PFSK-1 (cell line): ENCODE results near the gene PTPRM.

ENCODE experiments used
- POLR2AphosphoS5 ChIP-seq: IDR thresholded peaks from 2 replicates; pipeline ENCODE4 v1.6.1; 2012; ENCODE audit warnings: low read depth, mild to moderate bottlenecking, control low read depth, low read length, moderate library complexity
- TF ChIP-seq, protein P1 (sequence below), 2 experiments: IDR thresholded peaks; 2 replicates each; pipeline versions ENCODE4 v1.6.1 to v1.8.0; 2011 to 2012; ENCODE audit warnings: low read depth in 2 of 2, low read length in 2 of 2, control low read depth in 1 of 2, inconsistent platforms in 1 of 2, mild to moderate bottlenecking in 1 of 2, moderate library complexity in 1 of 2; ENCODE audit not compliant: insufficient read depth in 1 of 2

DNA sequence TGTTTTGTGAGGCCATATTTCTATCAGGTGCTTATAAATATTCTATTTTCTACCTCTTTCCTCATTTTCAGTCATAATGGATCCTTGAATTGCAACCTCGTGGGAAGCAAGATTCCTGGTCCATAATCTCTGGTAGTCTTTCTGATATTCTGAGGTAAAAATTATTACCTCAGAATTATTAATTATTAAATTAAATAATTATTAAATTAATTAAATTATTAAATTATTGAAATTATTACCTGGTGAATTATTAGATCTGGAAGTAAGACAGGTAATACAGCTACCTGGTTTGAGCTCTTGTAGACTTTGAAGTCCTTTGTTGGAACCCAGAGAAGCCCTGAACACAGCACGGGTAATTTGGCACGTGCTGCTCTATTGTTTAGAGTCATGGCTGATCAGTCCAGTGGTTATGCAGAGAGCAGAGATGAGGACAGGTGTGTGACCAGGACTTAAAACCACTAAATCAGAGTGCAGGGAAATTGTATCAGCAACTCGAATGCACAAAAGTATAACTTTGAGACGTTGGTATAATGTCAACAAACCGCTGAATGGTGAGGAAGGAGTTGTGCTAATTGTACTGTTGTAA, 46.8 kb upstream of the PTPRM start:
- TF ChIP-seq, protein P1, sequence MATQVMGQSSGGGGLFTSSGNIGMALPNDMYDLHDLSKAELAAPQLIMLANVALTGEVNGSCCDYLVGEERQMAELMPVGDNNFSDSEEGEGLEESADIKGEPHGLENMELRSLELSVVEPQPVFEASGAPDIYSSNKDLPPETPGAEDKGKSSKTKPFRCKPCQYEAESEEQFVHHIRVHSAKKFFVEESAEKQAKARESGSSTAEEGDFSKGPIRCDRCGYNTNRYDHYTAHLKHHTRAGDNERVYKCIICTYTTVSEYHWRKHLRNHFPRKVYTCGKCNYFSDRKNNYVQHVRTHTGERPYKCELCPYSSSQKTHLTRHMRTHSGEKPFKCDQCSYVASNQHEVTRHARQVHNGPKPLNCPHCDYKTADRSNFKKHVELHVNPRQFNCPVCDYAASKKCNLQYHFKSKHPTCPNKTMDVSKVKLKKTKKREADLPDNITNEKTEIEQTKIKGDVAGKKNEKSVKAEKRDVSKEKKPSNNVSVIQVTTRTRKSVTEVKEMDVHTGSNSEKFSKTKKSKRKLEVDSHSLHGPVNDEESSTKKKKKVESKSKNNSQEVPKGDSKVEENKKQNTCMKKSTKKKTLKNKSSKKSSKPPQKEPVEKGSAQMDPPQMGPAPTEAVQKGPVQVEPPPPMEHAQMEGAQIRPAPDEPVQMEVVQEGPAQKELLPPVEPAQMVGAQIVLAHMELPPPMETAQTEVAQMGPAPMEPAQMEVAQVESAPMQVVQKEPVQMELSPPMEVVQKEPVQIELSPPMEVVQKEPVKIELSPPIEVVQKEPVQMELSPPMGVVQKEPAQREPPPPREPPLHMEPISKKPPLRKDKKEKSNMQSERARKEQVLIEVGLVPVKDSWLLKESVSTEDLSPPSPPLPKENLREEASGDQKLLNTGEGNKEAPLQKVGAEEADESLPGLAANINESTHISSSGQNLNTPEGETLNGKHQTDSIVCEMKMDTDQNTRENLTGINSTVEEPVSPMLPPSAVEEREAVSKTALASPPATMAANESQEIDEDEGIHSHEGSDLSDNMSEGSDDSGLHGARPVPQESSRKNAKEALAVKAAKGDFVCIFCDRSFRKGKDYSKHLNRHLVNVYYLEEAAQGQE (IDR thresholded peaks at IDR 0.05; ENCODE audit: insufficient read depth in 1 of 2, low read depth in 2 of 2, low read length in 2 of 2): no peak
- no peak for TF ChIP-seq POLR2AphosphoS5
